Breast epithelium (tissue), 3 donors: ENCODE measurements around the gene CA10.

ENCODE experiments used
- CTCF ChIP-seq, 3 donors: fragments of 450-650 bp; IDR thresholded peaks; one replicate each; pipeline ENCODE4 v1.5.1; 2016 to 2017; ENCODE audit warnings: antibody characterized with exemption in 3 of 3, mild to moderate bottlenecking in 3 of 3, moderate library complexity in 3 of 3
- POLR2AphosphoS5 ChIP-seq, 3 donors: sonication (generic); formaldehyde crosslinking; IDR thresholded peaks; one replicate each; pipeline ENCODE4 v1.6.1; 2017; ENCODE audit warnings: antibody characterized with exemption in 3 of 3

GRCh38 chr17:51651513-51652298, 506.8 kb downstream of the CA10 start:
- TF ChIP-seq CTCF (IDR thresholded peaks at IDR 0.05): no peak
- TF ChIP-seq POLR2AphosphoS5 (IDR thresholded peaks at IDR 0.05): no peak
